T-helper 17 cell (primary cell): ENCODE data around the gene EED. TPM values are rescaled to one million over a fixed set of nuclear protein-coding genes. Genes with fewer than 3 reads are reported as not detected.

ENCODE experiments used
- ATAC-seq: fragments of 150-1000 bp; cut with Tn5 transposase; 2 replicates; pipeline ENCODE4 v1.10.0; 2021; ENCODE audit warnings: mild to moderate bottlenecking, moderate library complexity
- DNase-seq, 3 donors: peaks; one replicate each; pipeline versions ENCODE4 v3.0.0 to v3.0.0-alpha.2; 2020 to 2021
- H3K9me3 ChIP-seq: one replicate; pipeline ENCODE4 v1.7.0; 2013; ENCODE audit warnings: low read length, mild to moderate bottlenecking; ENCODE audit not compliant: control insufficient read depth, poor library complexity, severe bottlenecking
- H3K27ac Mint-ChIP-seq: one replicate; pipeline ENCODE4 v1.8.0; 2022; ENCODE audit warnings: mild to moderate bottlenecking, moderate library complexity, mixed read lengths
- H3K27me3 Mint-ChIP-seq: one replicate; pipeline ENCODE4 v1.8.0; 2022; ENCODE audit warnings: mixed read lengths
- H3K36me3 Mint-ChIP-seq: one replicate; pipeline ENCODE4 v1.8.0; 2022; ENCODE audit warnings: low read depth, mixed read lengths
- H3K4me1 Mint-ChIP-seq: one replicate; pipeline ENCODE4 v1.8.0; 2022; ENCODE audit warnings: mild to moderate bottlenecking, mixed read lengths
- H3K4me3 Mint-ChIP-seq: one replicate; pipeline ENCODE4 v1.8.0; 2022; ENCODE audit warnings: mild to moderate bottlenecking, moderate library complexity, mixed read lengths
- total RNA-seq, 4 donors: library from RNA in 2 of 4; stranded (reverse) in 2 of 4; gene quantifications; one replicate each; pipeline ENCODE4 v1.2.3 and lab custom pipeline; 2022 to 2026

The EED gene
- total RNA-seq, 2 donors from 2014 or later, result 48.7 to 50.7 TPM

GRCh38 chr11:86245369-86246292 is 1.1 kb downstream of the EED start:
- Mint-ChIP-seq H3K36me3 (no peaks in the 10 kb centered on the region), H3K27ac (no peak overlapping the region), H3K4me1 (peaks cover 25% of the 10 kb centered on the region), H3K4me3 (no peak overlapping the region), H3K27me3 (no peaks in the 10 kb centered on the region)
- ATAC-seq (no peak), DNase-seq (peak in 1 of 3 donors; percentile 11)
- no peaks in the 10 kb centered on the region for H3K9me3 ChIP-seq

GRCh38 chr11:86246293-86246675 is 1.7 kb downstream of the EED start:
- no peak overlapping the region for H3K27ac Mint-ChIP-seq
- no peak for ATAC-seq
- H3K4me1 Mint-ChIP-seq, result peaks cover 25% of the 10 kb centered on the region
- no peaks in the 10 kb centered on the region for H3K27me3 Mint-ChIP-seq
- DNase-seq, result no peak
- no peaks in the 10 kb centered on the region for H3K36me3 Mint-ChIP-seq
- H3K9me3 ChIP-seq, result no peaks in the 10 kb centered on the region
- H3K4me3 Mint-ChIP-seq, result no peak overlapping the region

GRCh38 chr11:86247608-86248007 is 3.1 kb downstream of the EED start:
- H3K9me3 ChIP-seq, result no peaks in the 10 kb centered on the region
- no peaks in the 10 kb centered on the region for H3K27me3 Mint-ChIP-seq
- DNase-seq, result no peak
- no peak for ATAC-seq
- peak overlapping the region; percentile 81 for H3K27ac Mint-ChIP-seq
- no peak overlapping the region for H3K4me3 Mint-ChIP-seq
- peaks cover 30% of the 10 kb centered on the region for H3K4me1 Mint-ChIP-seq
- peaks cover 2% of the 10 kb centered on the region for H3K36me3 Mint-ChIP-seq

- Mint-ChIP-seq H3K27me3 (no peaks in the 10 kb centered on the region), H3K36me3 (peaks cover 3% of the 10 kb centered on the region), H3K27ac (peak overlapping the region; percentile 81), H3K4me1 (peaks cover 33% of the 10 kb centered on the region), H3K4me3 (peak overlapping the region; percentile 80)
- H3K9me3 ChIP-seq, result no peaks in the 10 kb centered on the region
- ATAC-seq (no peak), DNase-seq (no peak)
These were observed 4.1 kb downstream of the EED start for GRCh38 chr11:86248609-86249008.

- H3K4me3 Mint-ChIP-seq, result peak overlapping the region; percentile 53
- DNase-seq, result no peak
- peak overlapping the region; percentile 81 for H3K27ac Mint-ChIP-seq
- no peaks in the 10 kb centered on the region for H3K27me3 Mint-ChIP-seq
- H3K9me3 ChIP-seq, result no peaks in the 10 kb centered on the region
- ATAC-seq, result no peak
- peaks cover 3% of the 10 kb centered on the region for H3K36me3 Mint-ChIP-seq
- peaks cover 33% of the 10 kb centered on the region for H3K4me1 Mint-ChIP-seq
These were observed 5.0 kb downstream of the EED start for GRCh38 chr11:86249307-86250098.

GRCh38 chr11:86251345-86251744 is 6.8 kb downstream of the EED start:
- Mint-ChIP-seq H3K4me3 (peak overlapping the region; percentile 63), H3K27ac (peak overlapping the region; percentile 83), H3K36me3 (peaks cover 3% of the 10 kb centered on the region), H3K27me3 (no peaks in the 10 kb centered on the region), H3K4me1 (peaks cover 33% of the 10 kb centered on the region)
- ATAC-seq, result no peak
- no peak for DNase-seq
- H3K9me3 ChIP-seq, result no peaks in the 10 kb centered on the region

GRCh38 chr11:86255896-86256295 is 11.3 kb downstream of the EED start:
- H3K27ac Mint-ChIP-seq, result no peak overlapping the region
- ATAC-seq, result no peak
- H3K4me1 Mint-ChIP-seq, result peaks cover 8% of the 10 kb centered on the region
- H3K9me3 ChIP-seq, result no peaks in the 10 kb centered on the region
- H3K27me3 Mint-ChIP-seq, result no peaks in the 10 kb centered on the region
- no peak for DNase-seq
- H3K4me3 Mint-ChIP-seq, result no peak overlapping the region
- peaks cover 3% of the 10 kb centered on the region for H3K36me3 Mint-ChIP-seq

- ATAC-seq (no peak), DNase-seq (no peak)
- Mint-ChIP-seq H3K27ac (peak overlapping the region; percentile 56), H3K36me3 (peaks cover 3% of the 10 kb centered on the region), H3K4me3 (no peak overlapping the region), H3K4me1 (peaks cover 5% of the 10 kb centered on the region), H3K27me3 (no peaks in the 10 kb centered on the region)
- H3K9me3 ChIP-seq, result no peaks in the 10 kb centered on the region
These were observed 12.1 kb downstream of the EED start for GRCh38 chr11:86256608-86257007.

GRCh38 chr11:86257446-86257845 is 12.9 kb downstream of the EED start:
- H3K4me3 Mint-ChIP-seq, result no peak overlapping the region
- peaks cover 4% of the 10 kb centered on the region for H3K4me1 Mint-ChIP-seq
- no peak for DNase-seq
- H3K27ac Mint-ChIP-seq, result peak overlapping the region; percentile 56
- ATAC-seq, result no peak
- H3K9me3 ChIP-seq, result no peaks in the 10 kb centered on the region
- H3K36me3 Mint-ChIP-seq, result peaks cover 2% of the 10 kb centered on the region
- H3K27me3 Mint-ChIP-seq, result no peaks in the 10 kb centered on the region

GRCh38 chr11:86259730-86260129 is 15.2 kb downstream of the EED start:
- ATAC-seq (no peak), DNase-seq (no peak)
- H3K27me3 Mint-ChIP-seq, result no peaks in the 10 kb centered on the region
- H3K4me1 Mint-ChIP-seq, result peaks cover 5% of the 10 kb centered on the region
- no peak overlapping the region for H3K27ac Mint-ChIP-seq
- no peaks in the 10 kb centered on the region for H3K9me3 ChIP-seq
- peaks cover 5% of the 10 kb centered on the region for H3K36me3 Mint-ChIP-seq
- H3K4me3 Mint-ChIP-seq, result no peak overlapping the region

GRCh38 chr11:86261328-86261727 is 16.8 kb downstream of the EED start:
- H3K27ac Mint-ChIP-seq, result no peak overlapping the region
- H3K4me3 Mint-ChIP-seq, result no peak overlapping the region
- no peaks in the 10 kb centered on the region for H3K9me3 ChIP-seq
- no peaks in the 10 kb centered on the region for H3K27me3 Mint-ChIP-seq
- peaks cover 5% of the 10 kb centered on the region for H3K36me3 Mint-ChIP-seq
- peaks cover 5% of the 10 kb centered on the region for H3K4me1 Mint-ChIP-seq
- ATAC-seq (no peak), DNase-seq (no peak)

- Mint-ChIP-seq H3K36me3 (peaks cover 5% of the 10 kb centered on the region), H3K27ac (peak overlapping the region; percentile 56), H3K4me3 (no peak overlapping the region), H3K4me1 (peaks cover 5% of the 10 kb centered on the region), H3K27me3 (no peaks in the 10 kb centered on the region)
- DNase-seq, result no peak
- no peaks in the 10 kb centered on the region for H3K9me3 ChIP-seq
- ATAC-seq, result no peak
These were observed 17.8 kb downstream of the EED start for GRCh38 chr11:86262387-86262786.

GRCh38 chr11:86264649-86265048 is 20.1 kb downstream of the EED start:
- Mint-ChIP-seq H3K36me3 (peaks cover 9% of the 10 kb centered on the region), H3K27me3 (no peaks in the 10 kb centered on the region), H3K4me1 (peaks cover 5% of the 10 kb centered on the region), H3K4me3 (no peak overlapping the region), H3K27ac (no peak overlapping the region)
- no peaks in the 10 kb centered on the region for H3K9me3 ChIP-seq
- ATAC-seq (no peak), DNase-seq (no peak)
